ENCODE results near the gene ANXA7. TPM values are rescaled to one million over a fixed set of nuclear protein-coding genes. Genes with fewer than 3 reads are reported as not detected.

The ANXA7 gene
- total and polyA plus RNA-seq, 2 donors (not counting 3 experiments of a cell fraction or from before 2014, with no cell fraction given), result 56.5 to 81.6 TPM

DNA sequence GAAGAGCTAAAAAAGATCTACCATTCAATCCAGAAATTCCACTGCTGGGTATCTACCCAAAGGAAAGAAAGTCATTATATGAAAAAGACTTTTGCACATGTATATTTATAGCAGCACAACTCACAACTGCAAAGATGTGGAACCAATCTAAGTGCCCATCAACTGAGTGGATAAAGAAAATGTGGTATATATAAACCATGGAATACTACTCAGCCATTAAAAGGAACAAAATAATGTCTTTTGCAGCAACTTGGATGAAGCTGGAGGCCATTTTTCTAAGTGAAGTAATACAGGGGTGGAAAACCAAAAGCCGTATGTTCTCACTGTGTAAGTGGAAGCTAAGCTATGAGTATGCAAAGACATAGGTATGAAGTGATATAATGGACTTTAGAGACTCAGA is 3.0 kb downstream of the ANXA7 start:
- no peak for DNase-seq (ENCODE audit: low read depth, low spot score)
- TF ChIP-seq, protein P1, sequence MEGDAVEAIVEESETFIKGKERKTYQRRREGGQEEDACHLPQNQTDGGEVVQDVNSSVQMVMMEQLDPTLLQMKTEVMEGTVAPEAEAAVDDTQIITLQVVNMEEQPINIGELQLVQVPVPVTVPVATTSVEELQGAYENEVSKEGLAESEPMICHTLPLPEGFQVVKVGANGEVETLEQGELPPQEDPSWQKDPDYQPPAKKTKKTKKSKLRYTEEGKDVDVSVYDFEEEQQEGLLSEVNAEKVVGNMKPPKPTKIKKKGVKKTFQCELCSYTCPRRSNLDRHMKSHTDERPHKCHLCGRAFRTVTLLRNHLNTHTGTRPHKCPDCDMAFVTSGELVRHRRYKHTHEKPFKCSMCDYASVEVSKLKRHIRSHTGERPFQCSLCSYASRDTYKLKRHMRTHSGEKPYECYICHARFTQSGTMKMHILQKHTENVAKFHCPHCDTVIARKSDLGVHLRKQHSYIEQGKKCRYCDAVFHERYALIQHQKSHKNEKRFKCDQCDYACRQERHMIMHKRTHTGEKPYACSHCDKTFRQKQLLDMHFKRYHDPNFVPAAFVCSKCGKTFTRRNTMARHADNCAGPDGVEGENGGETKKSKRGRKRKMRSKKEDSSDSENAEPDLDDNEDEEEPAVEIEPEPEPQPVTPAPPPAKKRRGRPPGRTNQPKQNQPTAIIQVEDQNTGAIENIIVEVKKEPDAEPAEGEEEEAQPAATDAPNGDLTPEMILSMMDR (IDR thresholded peaks at IDR 0.05; ENCODE audit: extremely low read depth in 1 of 2, insufficient read depth in 1 of 2, low read depth in 1 of 2, low read length in 2 of 2), result no peak
- TF ChIP-seq POLR2AphosphoS5 (IDR thresholded peaks at IDR 0.05; ENCODE audit: insufficient read depth, low read depth, low read length), result no peak
- TF ChIP-seq, protein P2, sequence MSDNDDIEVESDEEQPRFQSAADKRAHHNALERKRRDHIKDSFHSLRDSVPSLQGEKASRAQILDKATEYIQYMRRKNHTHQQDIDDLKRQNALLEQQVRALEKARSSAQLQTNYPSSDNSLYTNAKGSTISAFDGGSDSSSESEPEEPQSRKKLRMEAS (IDR thresholded peaks at IDR 0.05; ENCODE audit: insufficient read depth, insufficient read length), result no peak
- no peak for TF ChIP-seq POLR2A (IDR thresholded peaks at IDR 0.05; ENCODE audit: low read depth, low read length)
- no peak for TF ChIP-seq MYC (IDR thresholded peaks at IDR 0.05; ENCODE audit: low read depth, low read length)
- no peak for TF ChIP-seq EZH2 (IDR thresholded peaks at IDR 0.05; ENCODE audit: borderline replicate concordance, low read depth, low read length, severe bottlenecking)
- TF ChIP-seq JUN (IDR thresholded peaks at IDR 0.05; ENCODE audit: borderline replicate concordance, insufficient read depth, insufficient read length, low read depth), result no peak
- TF ChIP-seq FOS (IDR thresholded peaks at IDR 0.05; ENCODE audit: borderline replicate concordance, insufficient read depth, low read length), result no peak
- TF ChIP-seq GATA2 (IDR thresholded peaks at IDR 0.05; ENCODE audit: insufficient read depth, insufficient read length, low read depth, low read length), result no peak
- H2AFZ ChIP-seq (ENCODE audit: low read depth, low read length), result no peak overlapping the region
- BruUV-seq (replicated peaks), result no TSS peak
- no peak overlapping the region for H3K4me2 ChIP-seq (ENCODE audit: insufficient read depth, low read length)
- dilution Hi-C loops (cut with MboI; ENCODE audit: extremely low pct_ligation_motif_present, low sequenced_read_pairs), result no loop called here
- H3K79me2 ChIP-seq (ENCODE audit: control insufficient read depth, insufficient read depth, low read length), result peaks cover 68% of the 10 kb centered on the region
- H3K9ac ChIP-seq (replicated peaks; ENCODE audit: extremely low read depth, insufficient read depth, low read length), result no peak overlapping the region
- H3K4me1 ChIP-seq (ENCODE audit: control insufficient read depth, extremely low read depth, insufficient read depth, low read length), result peaks cover 11% of the 10 kb centered on the region
- H3K9me3 ChIP-seq (replicated peaks; ENCODE audit: control insufficient read depth, insufficient read depth, low read length), result no peaks in the 10 kb centered on the region
- no peak overlapping the region for H3K4me3 ChIP-seq (replicated peaks in 1 of 3; ENCODE audit: insufficient read depth in 1 of 3, low read depth in 1 of 3, low read length in 3 of 3)
- intact Hi-C loops (cut with micrococcal nuclease), result no loop called here
- H3K36me3 ChIP-seq (ENCODE audit: control insufficient read depth in 2 of 2, extremely low read depth in 1 of 2, insufficient read depth in 2 of 2, low read length in 2 of 2), result no peaks in the 10 kb centered on the region
- ChIA-PET CTCF (interaction anchor here (1.2 kb wide), 1 partner anchor 147 kb away, joined by 5 read pairs; no protein-coding TSS in a partner anchor), POLR2A (no interaction called here)
- H3K27me3 ChIP-seq (ENCODE audit: control insufficient read depth in 2 of 2, insufficient read depth in 2 of 2, low read length in 2 of 2), result peaks cover 0 to 5% of the 10 kb centered on the region in 2 experiments
- FAIRE-seq, result no peak
- no peak overlapping the region for H3K27ac ChIP-seq (ENCODE audit: insufficient read depth, low read depth, low read length)
- no peaks in the 10 kb centered on the region for H3K9me1 ChIP-seq (replicated peaks; ENCODE audit: control insufficient read depth, extremely low read depth, insufficient read depth, low read length)
- peaks cover 13% of the 10 kb centered on the region for H4K20me1 ChIP-seq (replicated peaks; ENCODE audit: control insufficient read depth, extremely low read depth, insufficient read depth, low read length)

Data from endothelial cell of umbilical vein (primary cell).